Measurements from ENCODE around the gene PIGM. TPM values are rescaled to one million over a fixed set of nuclear protein-coding genes. Genes with fewer than 3 reads are reported as not detected.

Gene PIGM
- total RNA-seq, 3 donors from 2014 or later (not counting 1 experiment from before 2014, with no cell fraction given), result 3.8 to 5.1 (median 3.9) TPM

- Histone ChIP-seq H3K9me3 (ENCODE audit: control insufficient read depth, insufficient read depth, low read length) (no peaks in the 10 kb centered on the region), H3K4me3 (ENCODE audit: low read length) (no peak overlapping the region), H3K4me1 (ENCODE audit: control insufficient read depth, insufficient read depth, low read length) (peaks cover 1% of the 10 kb centered on the region), H3K27ac (ENCODE audit: low read length) (no peak overlapping the region), H3K36me3 (ENCODE audit: control insufficient read depth, insufficient read depth, low read length) (no peaks in the 10 kb centered on the region), H3K27me3 (ENCODE audit: control insufficient read depth, insufficient read depth, low read length) (peaks cover 23% of the 10 kb centered on the region)
- intact Hi-C loops (cut with micrococcal nuclease), result no loop called here
- Mint-ChIP-seq H3K36me3 (no peaks in the 10 kb centered on the region), H3K9me3 (no peaks in the 10 kb centered on the region), H3K27me3 (ENCODE audit: low read depth in 2 of 2) (peaks cover 35 to 49% of the 10 kb centered on the region in 2 donors), H3K27ac (no peak overlapping the region), H3K4me1 (peaks cover 0 to 7% of the 10 kb centered on the region in 2 donors), H3K4me3 (no peak overlapping the region)
- 45% methylated on average over 1 of the region's 2 CpGs for WGBS (ENCODE audit: insufficient coverage)
- TF ChIP-seq CTCF (IDR thresholded peaks at IDR 0.05), result no peak
- DNase-seq (no peak), ATAC-seq (no peak)
Measured at GRCh38 chr1:160075836-160076235, 44.0 kb upstream of the PIGM start.

- Mint-ChIP-seq H3K27me3 (ENCODE audit: low read depth in 2 of 2) (peaks cover 35 to 39% of the 10 kb centered on the region in 2 donors), H3K4me3 (no peak overlapping the region), H3K4me1 (peaks cover 6 to 17% of the 10 kb centered on the region in 2 donors), H3K27ac (no peak overlapping the region), H3K36me3 (no peaks in the 10 kb centered on the region), H3K9me3 (no peaks in the 10 kb centered on the region)
- Histone ChIP-seq H3K27ac (ENCODE audit: low read length) (no peak overlapping the region), H3K36me3 (ENCODE audit: control insufficient read depth, insufficient read depth, low read length) (no peaks in the 10 kb centered on the region), H3K27me3 (ENCODE audit: control insufficient read depth, insufficient read depth, low read length) (peaks cover 22% of the 10 kb centered on the region), H3K4me3 (ENCODE audit: low read length) (no peak overlapping the region), H3K9me3 (ENCODE audit: control insufficient read depth, insufficient read depth, low read length) (no peaks in the 10 kb centered on the region), H3K4me1 (ENCODE audit: control insufficient read depth, insufficient read depth, low read length) (peaks cover 10% of the 10 kb centered on the region)
- TF ChIP-seq CTCF (IDR thresholded peaks at IDR 0.05), result no peak
- no peak for ATAC-seq
- DNase-seq, result no peak
- 63% methylated on average over 4 of the region's 4 CpGs for WGBS (ENCODE audit: insufficient coverage)
- intact Hi-C loops (cut with micrococcal nuclease), result no loop called here
Measured at GRCh38 chr1:160074865-160075264, 43.1 kb upstream of the PIGM start.

GRCh38 chr1:160071289-160071688 is 39.5 kb upstream of the PIGM start:
- DNase-seq (no peak), ATAC-seq (no peak)
- Histone ChIP-seq H3K4me3 (ENCODE audit: low read length) (no peak overlapping the region), H3K27me3 (ENCODE audit: control insufficient read depth, insufficient read depth, low read length) (peaks cover 18% of the 10 kb centered on the region), H3K4me1 (ENCODE audit: control insufficient read depth, insufficient read depth, low read length) (peaks cover 14% of the 10 kb centered on the region), H3K27ac (ENCODE audit: low read length) (no peak overlapping the region), H3K36me3 (ENCODE audit: control insufficient read depth, insufficient read depth, low read length) (no peaks in the 10 kb centered on the region), H3K9me3 (ENCODE audit: control insufficient read depth, insufficient read depth, low read length) (no peaks in the 10 kb centered on the region)
- Mint-ChIP-seq H3K4me3 (no peak overlapping the region), H3K9me3 (no peaks in the 10 kb centered on the region), H3K27ac (no peak overlapping the region), H3K27me3 (ENCODE audit: low read depth in 2 of 2) (peaks cover 14 to 29% of the 10 kb centered on the region in 2 donors), H3K36me3 (no peaks in the 10 kb centered on the region), H3K4me1 (peaks cover 6 to 21% of the 10 kb centered on the region in 2 donors)
- no peak for TF ChIP-seq CTCF (IDR thresholded peaks at IDR 0.05)
- intact Hi-C loops (cut with micrococcal nuclease), result no loop called here
- WGBS (ENCODE audit: insufficient coverage), result 90% methylated on average over 5 of the region's 5 CpGs
